HG02884 (cell line): ENCODE measurements around the gene EIF3K.
"Not testable (repeated sequence)": the region's sequence is repeated elsewhere in the genome, so short reads cannot be mapped to it uniquely, and the experiment has no call there.

ENCODE experiments used
- ATAC-seq: cut with Tn5 transposase; IDR thresholded peaks from one replicate; pipeline ENCODE4 v1.9.1; 2021; ENCODE audit warnings: mild to moderate bottlenecking, moderate library complexity; ENCODE audit not compliant: unreplicated experiment

EIF3K gene, protein sequence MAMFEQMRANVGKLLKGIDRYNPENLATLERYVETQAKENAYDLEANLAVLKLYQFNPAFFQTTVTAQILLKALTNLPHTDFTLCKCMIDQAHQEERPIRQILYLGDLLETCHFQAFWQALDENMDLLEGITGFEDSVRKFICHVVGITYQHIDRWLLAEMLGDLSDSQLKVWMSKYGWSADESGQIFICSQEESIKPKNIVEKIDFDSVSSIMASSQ

GRCh38 chr19:38618590-38619360 lies at the start of gene EIF3K:
EIF3K (plus strand) TSS chr19:38619188; CDS start chr19:38619269, 81 bp downstream.
- peak; percentile 48 for ATAC-seq

- ATAC-seq, result no peak
Measured at GRCh38 chr19:38569368-38569983, 49.5 kb upstream of the EIF3K start.

- ATAC-seq, result no peak
Measured at GRCh38 chr19:38571682-38572081, 47.3 kb upstream of the EIF3K start.

- no peak for ATAC-seq
Measured at GRCh38 chr19:38577826-38578225, 41.2 kb upstream of the EIF3K start.

DNA sequence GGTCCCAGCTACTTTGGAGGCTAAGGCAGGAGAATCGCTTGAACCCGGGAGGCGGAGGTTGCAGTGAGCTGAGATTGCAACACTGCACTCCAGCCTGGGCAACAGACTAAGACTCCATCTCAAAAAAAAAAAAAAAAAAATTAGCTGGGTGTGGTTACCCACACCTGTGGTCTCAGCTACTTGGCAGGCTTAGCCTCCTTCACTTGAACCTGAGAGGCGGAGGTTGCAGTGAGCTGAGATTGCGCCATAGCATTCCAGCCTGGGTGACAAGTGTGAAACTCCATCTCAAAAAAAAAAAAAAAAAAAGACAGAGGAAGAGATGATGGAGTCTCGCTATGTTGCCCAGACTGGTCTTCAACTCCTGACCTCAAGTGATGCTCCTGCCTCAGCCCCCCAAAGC lies 39.7 kb upstream of the EIF3K start:
- not testable (repeated sequence) for ATAC-seq

DNA sequence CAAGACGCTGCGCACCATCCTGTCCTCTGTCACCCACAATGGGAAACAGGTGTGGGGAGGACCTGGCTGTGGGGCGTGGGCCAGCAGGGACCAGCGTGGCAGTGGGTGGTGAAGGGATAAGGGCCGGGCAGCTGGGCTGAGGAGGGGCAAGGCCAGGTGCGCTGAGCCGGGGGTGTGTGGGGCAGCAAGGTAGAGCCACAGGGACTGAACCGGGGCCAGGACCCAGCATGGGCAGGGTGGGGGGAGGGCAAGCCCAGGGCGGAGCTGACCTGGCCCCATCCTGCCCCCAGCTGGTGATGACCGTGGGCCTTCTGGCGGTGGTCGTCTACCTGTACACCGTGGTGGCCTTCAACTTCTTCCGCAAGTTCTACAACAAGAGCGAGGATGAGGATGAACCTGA lies 38.9 kb upstream of the EIF3K start:
- ATAC-seq, result no peak

DNA sequence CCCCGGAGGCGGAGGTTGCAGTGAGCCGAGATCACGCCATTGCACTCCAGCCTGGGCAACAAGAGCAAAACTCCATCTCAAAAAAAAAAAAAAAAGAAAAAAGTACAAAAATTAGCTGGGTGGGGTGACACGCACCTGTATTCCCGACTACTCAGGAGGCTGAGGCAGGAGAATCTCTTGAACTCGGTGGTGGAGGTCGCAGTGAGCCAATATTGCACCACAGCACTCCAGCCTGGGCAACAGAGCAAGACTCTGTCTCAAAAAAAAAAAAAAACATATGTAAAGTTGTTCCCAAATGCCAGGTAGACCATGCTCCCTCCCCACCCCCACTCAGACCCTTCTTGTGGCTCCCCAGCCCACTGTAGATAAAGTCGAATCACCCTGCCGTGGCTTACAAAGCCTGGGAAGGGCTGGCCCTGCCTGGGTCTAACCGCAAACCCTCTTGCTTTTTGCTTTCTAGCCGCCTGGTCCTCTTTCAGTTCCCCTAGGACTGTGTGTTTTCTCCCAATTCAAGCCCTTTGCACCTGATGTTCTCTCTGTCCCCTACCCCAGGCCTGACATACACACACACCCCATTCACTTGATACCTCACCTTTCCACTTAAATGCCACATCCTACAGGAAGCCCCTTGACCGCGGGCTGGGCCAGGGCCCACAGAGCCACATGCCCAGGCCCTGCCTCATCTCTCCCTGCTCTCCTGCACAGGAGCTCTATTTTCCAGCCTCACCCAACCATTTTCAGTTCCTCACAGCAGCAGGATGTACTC lies 35.6 kb upstream of the EIF3K start:
- no peak for ATAC-seq

GRCh38 chr19:38583985-38584305 lies 35.0 kb upstream of the EIF3K start:
- no peak for ATAC-seq

GRCh38 chr19:38587562-38587961 lies 31.4 kb upstream of the EIF3K start:
- no peak for ATAC-seq

- no peak for ATAC-seq
Measured at GRCh38 chr19:38588041-38588440, 30.9 kb upstream of the EIF3K start.

DNA sequence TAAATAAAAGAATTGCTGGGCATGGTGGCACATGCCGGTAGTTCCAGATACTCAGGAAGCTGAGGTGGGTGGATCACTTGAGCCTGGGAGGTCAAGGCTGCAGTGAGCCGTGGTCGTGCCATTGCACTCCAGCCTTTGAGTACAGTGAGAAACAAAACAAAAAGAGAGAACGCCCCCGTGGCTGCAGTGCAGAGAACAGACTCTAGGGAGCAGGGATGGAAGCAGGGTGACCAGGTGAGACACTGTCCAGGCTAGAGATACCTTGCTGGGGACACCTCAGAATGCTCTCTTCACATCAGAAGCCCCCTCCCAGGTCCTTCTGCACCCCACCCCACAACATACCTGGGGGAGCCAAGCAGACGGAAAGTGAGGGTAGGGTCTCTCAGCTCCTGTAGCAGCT lies 26.0 kb upstream of the EIF3K start:
- no peak for ATAC-seq

DNA sequence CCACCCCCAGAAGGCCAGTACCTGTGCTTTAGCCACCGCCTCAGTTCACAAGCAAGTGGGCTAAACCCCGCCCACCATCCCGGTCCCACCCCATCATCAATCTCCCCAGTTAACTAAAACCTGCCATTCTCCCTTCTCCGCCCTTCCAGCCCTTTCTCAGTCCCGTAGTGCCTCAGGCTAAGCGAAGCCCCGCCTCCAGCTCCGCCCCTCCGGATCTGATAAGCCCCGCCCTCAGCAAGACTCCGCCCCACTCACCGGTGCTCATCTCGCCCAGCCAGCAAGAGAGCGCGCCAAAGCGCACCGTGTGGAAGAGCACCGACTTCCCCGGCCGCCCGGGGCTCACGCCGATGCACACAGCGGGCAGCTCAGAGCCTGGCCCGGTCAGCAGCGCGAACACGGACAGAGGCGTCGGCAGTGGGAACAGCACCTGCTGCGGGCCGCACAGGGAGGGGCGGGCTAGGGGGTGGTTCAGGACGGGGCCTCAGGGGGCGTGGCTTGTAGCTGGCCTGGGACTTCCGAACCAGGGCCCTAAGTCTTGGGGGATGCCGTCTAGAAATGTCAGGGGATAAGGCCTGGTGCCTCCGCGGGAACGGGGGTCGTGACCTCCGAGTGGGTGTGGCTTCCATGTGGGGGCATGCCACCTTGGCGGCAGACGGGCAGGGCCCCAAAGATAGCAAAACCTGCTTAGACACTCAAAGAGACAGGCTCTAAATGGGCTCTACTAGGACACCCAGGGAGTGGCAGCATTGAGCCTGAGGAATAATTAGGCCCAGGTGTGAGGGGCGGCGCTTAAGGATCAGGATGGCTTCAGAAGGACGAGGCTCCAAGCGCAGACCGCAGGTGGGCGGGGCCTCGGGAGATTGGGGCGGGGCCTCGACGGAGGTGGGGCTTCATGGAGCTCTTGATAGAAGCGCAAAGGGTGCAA lies 22.7 kb upstream of the EIF3K start:
- ATAC-seq, result no peak

- no peak for ATAC-seq
Measured at GRCh38 chr19:38597075-38597474, 21.9 kb upstream of the EIF3K start.

DNA sequence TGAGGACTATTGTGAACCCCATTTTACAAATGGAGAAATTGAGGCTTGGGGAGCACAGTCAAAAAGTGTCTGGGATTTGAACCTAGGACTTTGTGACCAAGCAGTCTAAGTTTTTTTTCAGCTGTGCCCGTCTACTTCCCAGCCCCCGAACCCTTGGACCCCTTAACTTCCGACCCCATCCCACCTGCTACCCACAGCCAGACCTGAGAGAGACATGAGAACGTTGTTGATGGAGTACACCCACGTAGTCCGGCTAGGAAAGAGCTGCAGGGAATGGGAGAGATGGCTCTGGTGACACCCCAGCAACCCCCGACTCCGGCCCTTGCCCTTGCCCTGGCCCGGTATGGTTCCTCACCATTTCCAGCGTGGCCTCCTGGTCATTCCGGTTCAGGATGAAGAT lies 19.3 kb upstream of the EIF3K start:
- ATAC-seq, result no peak

GRCh38 chr19:38602856-38603255 lies 16.1 kb upstream of the EIF3K start:
- ATAC-seq, result not testable (repeated sequence)

GRCh38 chr19:38606131-38606530 lies 12.9 kb upstream of the EIF3K start:
- no peak for ATAC-seq

DNA sequence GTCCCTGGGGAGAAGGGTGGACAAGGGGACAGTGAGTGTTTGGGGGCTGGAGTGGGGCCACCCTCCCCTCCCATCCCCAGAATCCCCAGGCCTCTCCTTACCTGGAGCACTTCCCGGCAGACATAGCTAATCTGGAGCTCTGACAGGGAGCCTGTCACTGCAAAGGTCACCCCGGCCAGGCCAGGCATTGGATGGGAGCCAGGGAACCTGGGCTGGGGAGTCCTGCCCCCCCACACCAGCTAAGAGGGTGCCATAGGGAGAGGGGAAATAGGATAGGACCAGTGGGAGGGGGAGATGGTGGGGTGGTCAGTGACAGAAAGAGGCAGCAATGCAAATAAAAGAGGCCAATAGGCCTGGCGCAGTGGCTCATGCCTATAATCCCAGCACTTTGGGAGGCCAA lies 4.7 kb upstream of the EIF3K start:
- ATAC-seq, result no peak

- no peak for ATAC-seq
Measured at GRCh38 chr19:38615007-38615581, 3.9 kb upstream of the EIF3K start.

DNA sequence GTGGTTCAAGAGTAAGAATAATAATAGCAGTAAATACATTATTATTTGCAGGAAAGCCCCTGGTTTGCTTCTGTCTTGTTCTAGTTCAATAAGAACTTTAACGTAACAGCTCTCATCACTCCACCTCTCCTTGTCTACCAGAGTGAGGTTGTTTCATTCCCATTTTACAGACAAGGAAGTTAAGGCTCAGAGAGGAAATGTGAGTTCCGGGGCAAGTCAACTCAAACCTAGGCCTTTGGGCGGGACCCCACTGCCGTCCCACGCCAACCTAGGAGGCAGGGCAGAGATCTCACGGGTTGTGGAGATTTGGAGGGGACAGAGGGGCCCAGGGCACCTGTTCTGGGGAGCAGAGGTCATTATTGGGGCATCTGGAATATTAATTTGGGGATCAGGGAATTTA lies 2.7 kb upstream of the EIF3K start:
- ATAC-seq, result no peak

DNA sequence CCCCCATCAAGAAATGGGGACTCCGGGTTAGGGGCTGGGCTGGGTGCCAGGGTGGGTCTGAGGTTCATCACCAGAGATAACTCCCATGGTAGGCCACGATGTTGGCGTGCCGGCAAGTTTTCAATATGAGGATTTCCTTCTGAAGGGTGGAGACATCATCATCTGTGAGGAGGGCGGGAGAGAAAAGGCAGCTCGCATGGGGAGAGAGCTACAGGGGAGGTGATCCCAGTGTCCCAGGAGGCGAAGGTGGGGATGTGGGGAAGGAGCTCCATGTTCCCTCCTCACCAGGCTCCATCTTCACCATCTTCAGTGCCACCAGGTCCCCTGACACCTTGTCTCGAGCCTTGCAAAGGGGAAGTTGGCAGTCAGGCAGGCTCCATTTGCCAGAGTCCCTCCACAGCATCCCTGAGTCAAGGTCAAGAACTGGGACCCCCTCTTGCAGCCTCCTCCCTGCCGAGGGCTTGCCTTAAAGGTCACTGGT lies 1.7 kb upstream of the EIF3K start:
- no peak for ATAC-seq
